H1 (cell line): Measurements from ENCODE around the gene LHX8. TPM values are rescaled to one million over a fixed set of nuclear protein-coding genes. Genes with fewer than 3 reads are reported as not detected.

Source experiments
- CTCF ChIA-PET: fragments of 300-600 bp; sonication (Branson Sonifier 250); formaldehyde crosslinking; loops from one replicate; lab custom pipeline; 2021; ENCODE audit not compliant: partially characterized antibody; lab: Charles Lee
- POLR2A ChIA-PET: fragments of 300-600 bp; sonication (Branson Sonifier 250); formaldehyde crosslinking; loops from one replicate; lab custom pipeline; 2021; ENCODE audit warnings: inconsistent platforms; ENCODE audit not compliant: partially characterized antibody; lab: Charles Lee
- DNase-seq, 2 experiments: peaks; one replicate each; pipeline versions ENCODE4 v3.0.0 to v3.0.0-alpha.2; 2010 to 2022; ENCODE audit warnings: low spot score in 2 of 2, low read depth in 1 of 2, mixed read lengths in 1 of 2
- FAIRE-seq: peaks from 2 replicates; lab custom pipeline; 2011; peaks lifted over from hg19 to GRCh38; lab: Jason Lieb, UNC
- H2AFZ ChIP-seq: 2 replicates; pipeline ENCODE4 v1.8.1; 2012; ENCODE audit warnings: low read length, inconsistent platforms
- H2AK5ac ChIP-seq: 2 replicates; pipeline ENCODE4 v1.6.1; 2013; ENCODE audit warnings: low read depth, low read length
- H2BK120ac ChIP-seq: replicated peaks from 2 replicates; pipeline ENCODE3; 2013; ENCODE audit warnings: low read depth, low read length, inconsistent platforms
- H2BK12ac ChIP-seq: 2 replicates; pipeline ENCODE4 v1.6.1; 2013; ENCODE audit warnings: low read depth, low read length
- H2BK15ac ChIP-seq: 2 replicates; pipeline ENCODE4 v1.6.1; 2013; ENCODE audit warnings: low read length
- H2BK20ac ChIP-seq: 2 replicates; pipeline ENCODE4 v1.6.1; 2013; ENCODE audit warnings: low read length
- H2BK5ac ChIP-seq: 2 replicates; pipeline ENCODE4 v1.6.1; 2013; ENCODE audit warnings: low read depth, low read length
- H3K14ac ChIP-seq: 2 replicates; pipeline ENCODE4 v1.6.1; 2013; ENCODE audit warnings: inconsistent platforms; ENCODE audit not compliant: insufficient read length
- H3K18ac ChIP-seq: 2 replicates; pipeline ENCODE4 v1.6.1; 2013; ENCODE audit warnings: low read length; ENCODE audit errors: extremely low read depth
- H3K23ac ChIP-seq: 2 replicates; pipeline ENCODE4 v1.6.1; 2013; ENCODE audit warnings: inconsistent platforms; ENCODE audit not compliant: insufficient read length
- H3K23me2 ChIP-seq: 2 replicates; pipeline ENCODE4 v1.6.1; 2013; ENCODE audit warnings: low read depth, low read length
- H3K27ac ChIP-seq: 2 replicates; pipeline ENCODE4 v1.6.1; 2011; ENCODE audit warnings: low read depth, low read length, inconsistent platforms
- H3K27me3 ChIP-seq, 4 experiments: replicated peaks in 1 of 4; 1 replicate in 1 of 4; 2 replicates in 3 of 4; pipeline versions ENCODE4 v1.6.1 to v1.8.1; 2011 to 2013; ENCODE audit warnings: low read length in 3 of 4, mild to moderate bottlenecking in 3 of 4, inconsistent platforms in 2 of 4, mixed read lengths in 2 of 4, moderate library complexity in 1 of 4; ENCODE audit not compliant: control insufficient read depth in 3 of 4, insufficient read depth in 3 of 4; ENCODE audit errors: extremely low read depth in 1 of 4
- H3K36me3 ChIP-seq, 4 experiments: 2 replicates each; pipeline versions ENCODE4 v1.6.1 to v1.8.1; 2011 to 2013; ENCODE audit warnings: mild to moderate bottlenecking in 4 of 4, low read length in 3 of 4, moderate library complexity in 2 of 4, control low read depth in 1 of 4, inconsistent platforms in 1 of 4; ENCODE audit not compliant: insufficient read depth in 4 of 4, control insufficient read depth in 2 of 4
- H3K4ac ChIP-seq: replicated peaks from 2 replicates; pipeline ENCODE3; 2013; ENCODE audit warnings: low read length, low read depth, mixed read lengths, inconsistent platforms; ENCODE audit not compliant: insufficient read length
- H3K4me1 ChIP-seq, 4 experiments: replicated peaks in 1 of 4; 1 replicate in 1 of 4; 2 replicates in 3 of 4; pipeline versions ENCODE4 v1.6.1 to v1.8.1; 2011 to 2013; ENCODE audit warnings: low read length in 3 of 4, inconsistent platforms in 2 of 4, mixed read lengths in 1 of 4; ENCODE audit not compliant: insufficient read depth in 4 of 4, control insufficient read depth in 3 of 4
- H3K4me2 ChIP-seq, 2 experiments: 2 replicates each; pipeline versions ENCODE4 v1.6.1 to v1.8.1; 2011 to 2013; ENCODE audit warnings: low read depth in 2 of 2, low read length in 2 of 2, control low read depth in 1 of 2, inconsistent platforms in 1 of 2, mild to moderate bottlenecking in 1 of 2; ENCODE audit not compliant: insufficient read depth in 1 of 2
- H3K4me3 ChIP-seq, 4 experiments: fragments of 200-600, 300-600 bp in 1 of 4; sonication (generic), shearing (Covaris generic), sonication (Bioruptor Twin) in 1 of 4; 2 replicates each; pipeline versions ENCODE4 v1.5.1 to v1.8.1; 2011 to 2016; ENCODE audit warnings: low read length in 4 of 4, low read depth in 3 of 4, control low read depth in 2 of 4, inconsistent platforms in 2 of 4, mild to moderate bottlenecking in 2 of 4, mixed read lengths in 1 of 4, moderate library complexity in 1 of 4; ENCODE audit not compliant: insufficient read depth in 2 of 4; ENCODE audit errors: extremely low read depth in 1 of 4
- H3K56ac ChIP-seq: replicated peaks from 2 replicates; pipeline ENCODE3; 2013; ENCODE audit warnings: low read depth, mild to moderate bottlenecking, mixed read lengths, low read length, inconsistent platforms; ENCODE audit not compliant: insufficient read length
- H3K79me1 ChIP-seq: 2 replicates; pipeline ENCODE4 v1.6.1; 2013; ENCODE audit warnings: low read depth, low read length, control low read depth
- H3K79me2 ChIP-seq, 2 experiments: 2 replicates each; pipeline versions ENCODE4 v1.6.1 to v1.8.1; 2012 to 2013; ENCODE audit warnings: low read length in 2 of 2, mild to moderate bottlenecking in 2 of 2, inconsistent platforms in 1 of 2; ENCODE audit not compliant: insufficient read depth in 2 of 2, control insufficient read depth in 1 of 2
- H3K9ac ChIP-seq, 4 experiments: replicated peaks in 1 of 4; 1 replicate in 1 of 4; 2 replicates in 3 of 4; pipeline versions ENCODE4 v1.6.1 to v1.8.1; 2011 to 2013; ENCODE audit warnings: low read depth in 3 of 4, low read length in 3 of 4, control low read depth in 2 of 4, mild to moderate bottlenecking in 2 of 4, moderate library complexity in 2 of 4, inconsistent platforms in 1 of 4; ENCODE audit errors: extremely low read depth in 1 of 4
- H3K9me3 ChIP-seq, 2 experiments: 2 replicates each; pipeline versions ENCODE4 v1.6.1 to v1.8.1; 2012 to 2013; ENCODE audit warnings: mild to moderate bottlenecking in 2 of 2, moderate library complexity in 2 of 2, control low read depth in 1 of 2, inconsistent platforms in 1 of 2, low read depth in 1 of 2, low read length in 1 of 2, mixed read lengths in 1 of 2; ENCODE audit not compliant: insufficient read depth in 2 of 2
- H4K20me1 ChIP-seq, 2 experiments: replicated peaks in 1 of 2; 2 replicates each; pipeline versions ENCODE3 to v1.8.1; 2011 to 2013; ENCODE audit warnings: inconsistent platforms in 2 of 2, low read length in 2 of 2, mild to moderate bottlenecking in 1 of 2; ENCODE audit not compliant: insufficient read depth in 2 of 2, control insufficient read depth in 1 of 2
- H4K5ac ChIP-seq: 2 replicates; pipeline ENCODE4 v1.6.1; 2013; ENCODE audit warnings: low read length, low read depth, mixed read lengths, inconsistent platforms; ENCODE audit not compliant: insufficient read length
- H4K8ac ChIP-seq: 2 replicates; pipeline ENCODE4 v1.8.0; 2013; ENCODE audit warnings: mild to moderate bottlenecking, moderate library complexity, low read length, inconsistent platforms; ENCODE audit not compliant: insufficient read depth; ENCODE audit errors: extremely low read depth
- H4K91ac ChIP-seq: replicated peaks from 2 replicates; pipeline ENCODE3; 2013; ENCODE audit warnings: low read length, mixed read lengths, inconsistent platforms; ENCODE audit not compliant: insufficient read length
- CBX8 ChIP-seq: fragments of 300-800, 300-1000 bp; sonication (generic); IDR thresholded peaks from 2 replicates; pipeline ENCODE4 v1.7.1; 2016; ENCODE audit warnings: low read depth, low read length, borderline replicate concordance
- GTF2F1 ChIP-seq: IDR thresholded peaks from 2 replicates; pipeline ENCODE4 v1.6.1; 2012; ENCODE audit warnings: low read depth, low read length, improper control_type of control experiment, borderline replicate concordance
- RNF2 ChIP-seq: fragments of 200-900, 300-1000 bp; sonication (generic); IDR thresholded peaks from 2 replicates; pipeline ENCODE4 v1.7.1; 2016; ENCODE audit warnings: borderline replicate concordance, low read depth, mild to moderate bottlenecking, antibody characterized with exemption, low read length; ENCODE audit not compliant: poor library complexity, severe bottlenecking; ENCODE audit errors: missing control alignments
- RXRA ChIP-seq: IDR thresholded peaks from 2 replicates; pipeline ENCODE4 v1.6.1; 2011; ENCODE audit warnings: low read depth, mild to moderate bottlenecking, low read length, moderate library complexity; ENCODE audit not compliant: insufficient read depth
- SP1 ChIP-seq: IDR thresholded peaks from 2 replicates; pipeline ENCODE4 v1.6.1; 2011; ENCODE audit warnings: low read depth, low read length
- SUZ12 ChIP-seq: fragments of 200-600 bp; sonication (generic); IDR thresholded peaks from 2 replicates; pipeline ENCODE4 v1.6.1; 2012; ENCODE audit warnings: mild to moderate bottlenecking, inconsistent platforms, low read length, moderate library complexity, mixed read lengths
- WGBS, 2 experiments: shearing (Covaris generic) in 1 of 2; methylation state at CpG; one replicate each; pipeline versions ENCODE4 v1.1.6 to v1.1.7; 2013 to 2015; ENCODE audit warnings: low lambda C conversion rate in 2 of 2, mixed read lengths in 2 of 2, inconsistent platforms in 1 of 2, low coverage in 1 of 2, missing lambda C conversion rate in 1 of 2; ENCODE audit not compliant: insufficient replicate concordance in 2 of 2, insufficient coverage in 1 of 2, insufficient read length in 1 of 2; ENCODE audit errors: extremely low coverage in 1 of 2, missing lambda C conversion rate in 1 of 2; 5-methylcytosine and 5-hydroxymethylcytosine counted together
- polyA plus RNA-seq, 7 experiments: library from polyadenylated mRNA; depleted of rRNA in 3 of 7; stranded (reverse) in 5 of 7; unstranded in 2 of 7; fragments of >200 nt in 5 of 7; fragments of 200-250 nt in 2 of 7; gene quantifications; 1 replicate in 5 of 7; 2 replicates in 1 of 7; 4 replicates in 1 of 7; pipeline versions ENCODE4 v1.2.1 to v1.2.3, GENCODE V29; 2011 to 2013; ENCODE audit warnings: missing spikeins in 2 of 7, mixed read lengths in 2 of 7
- total RNA-seq: library from RNA; stranded (reverse); fragmentation: NEBNext Ultra II Directional; extraction: Animal tissue kit (Norgen Biotek cat#: 25700); gene quantifications from 2 replicates; pipeline ENCODE4 v1.2.1, GENCODE V29; 2021

The LHX8 gene
- total and polyA plus RNA-seq, 2 of the 8 experiments (the other 6 are each of a cell fraction or from before 2014, with no cell fraction given) = 0.50 to 1.2 TPM

DNA sequence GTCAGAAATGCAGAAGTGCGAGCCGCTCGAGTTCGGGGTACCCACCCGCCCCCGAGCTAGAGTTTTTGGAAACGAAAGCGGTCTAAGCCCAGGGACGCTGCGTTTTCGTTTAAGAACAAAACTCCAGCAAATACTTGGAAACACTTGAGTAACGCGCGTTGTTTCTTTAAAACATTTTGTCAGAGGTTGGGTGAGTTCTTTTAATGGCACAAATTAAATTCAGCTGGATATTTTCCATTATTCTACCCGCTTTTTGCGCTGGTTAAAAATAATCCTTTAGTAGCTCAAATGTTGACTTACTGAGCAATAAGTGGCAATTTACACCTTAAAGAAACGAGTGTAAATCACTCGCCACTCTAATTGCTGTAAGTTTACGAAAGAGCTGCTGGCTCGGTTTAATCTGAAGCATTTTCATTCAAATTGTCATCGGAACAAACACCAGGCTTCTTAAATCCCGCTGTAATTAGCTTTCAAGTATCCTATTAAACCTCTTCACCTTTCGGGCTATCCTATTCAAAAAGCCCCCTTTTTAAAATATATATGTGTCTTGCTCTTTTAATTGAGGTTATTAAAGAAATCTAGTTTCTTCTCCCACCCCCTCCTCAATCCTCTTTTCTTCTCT, 1.5 kb downstream of the LHX8 start:
- Histone ChIP-seq H3K36me3 (no peaks in the 10 kb centered on the region), H3K14ac (no peak overlapping the region), H3K4ac (no peak overlapping the region), H3K79me1 (no peaks in the 10 kb centered on the region), H3K9ac (no peak overlapping the region), H2BK120ac (no peak overlapping the region), H2BK15ac (no peak overlapping the region), H2BK5ac (no peak overlapping the region), H3K79me2 (no peaks in the 10 kb centered on the region), H2BK12ac (peak overlapping the region; percentile 18), H3K27ac (no peak overlapping the region), H4K5ac (no peak overlapping the region), H2BK20ac (0 out of 2 replicates have a peak overlapping the region, but pooled peaks have one; percentile 77), H2AK5ac (no peak overlapping the region), H2AFZ (0 out of 2 replicates have a peak overlapping the region, but pooled peaks have one; percentile 71), H3K23me2 (peaks cover 27% of the 10 kb centered on the region), H4K91ac (no peak overlapping the region), H3K23ac (no peak overlapping the region), H3K18ac (peak overlapping the region; percentile 52; the same call in 1 of the 2 replicates), H3K9me3 (no peaks in the 10 kb centered on the region), H3K4me3 (peak overlapping the region; percentile 49 to 70 (median 57)), H3K4me2 (peak overlapping the region; percentile 96 to 98), H3K56ac (no peak overlapping the region), H4K20me1 (peaks cover 2 to 5% of the 10 kb centered on the region in 2 experiments), H4K8ac (no peak overlapping the region), H3K4me1 (peaks cover 10 to 40% (median 18%) of the 10 kb centered on the region in 4 experiments), H3K27me3 (peaks cover 36 to 86% (median 64%) of the 10 kb centered on the region in 4 experiments; a peak in 6 of 7 replicates)
- DNase-seq (no peak), FAIRE-seq (no peak)
- 3% methylated on average over 19 of the region's 23 CpGs; no CpG with 5 or more reads in 1 of the 2 experiments for WGBS, 2 experiments
- ChIA-PET CTCF (interaction anchor here (0.6 to 7.9 kb wide), 10 partner anchors 12 to 436 kb away, joined by 3 to 39 read pairs (median 3); no protein-coding TSS in a partner anchor), POLR2A (interaction anchor here (0.9 to 1.4 kb wide), 3 partner anchors 57 to 261 kb away, joined by 3 read pairs; no protein-coding TSS in a partner anchor)
- TF ChIP-seq SP1 (no peak), RNF2 (peak; percentile 50), SUZ12 (no peak), RXRA (no peak), CBX8 (peak; percentile 12; the same call in 1 of the 2 replicates), GTF2F1 (no peak)
